Measurements from ENCODE around the gene IL33.

DNA sequence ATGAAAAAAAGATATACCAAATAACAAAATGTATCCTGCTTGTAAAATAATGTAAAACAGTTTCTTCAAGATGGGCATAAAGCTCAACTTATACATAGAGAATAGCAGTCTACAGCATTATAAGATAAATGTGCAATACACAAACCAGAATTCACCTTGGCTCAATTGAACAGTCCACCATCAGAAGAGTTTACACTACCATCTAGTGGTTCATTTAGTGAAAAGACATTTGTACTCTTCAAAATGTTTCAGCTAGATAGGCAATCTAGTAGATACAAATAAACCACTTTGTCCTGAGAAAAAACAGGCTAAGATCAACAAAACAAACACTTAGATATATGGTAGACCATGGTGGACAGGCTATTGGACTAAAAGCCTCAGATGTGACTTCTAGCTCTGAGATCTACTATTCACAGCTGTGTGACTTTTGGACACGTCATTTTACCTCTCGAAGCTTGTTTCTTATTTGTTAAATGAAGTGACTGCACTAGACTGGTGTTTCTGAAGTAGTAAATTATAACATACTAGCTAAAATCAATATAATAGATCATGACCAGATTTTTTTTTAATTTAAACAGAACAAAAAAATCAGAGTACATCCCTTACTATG lies 90.5 kb downstream of the IL33 start:
- TF ChIP-seq REST (IDR thresholded peaks at IDR 0.05; ENCODE audit: insufficient read depth in 1 of 2, low read depth in 2 of 2, low read length in 2 of 2) = no peak
- TF ChIP-seq SIN3A (IDR thresholded peaks at IDR 0.05; ENCODE audit: borderline replicate concordance, insufficient read depth, low read length) = no peak
- no peak for TF ChIP-seq TAF1 (IDR thresholded peaks at IDR 0.05; ENCODE audit: borderline replicate concordance, insufficient read depth, low read length)
